Gastroesophageal sphincter (tissue), 4 donors: ENCODE results near the gene SEMA6B. TPM values are rescaled to one million over a fixed set of nuclear protein-coding genes. Genes with fewer than 3 reads are reported as not detected.
A peak's percentile ranks its signal among the peaks of the same experiment; 100 is the strongest.

Experiments
- ATAC-seq: fragments of 150-250 bp; one replicate; pipeline ENCODE4 v1.9.1; 2016; ENCODE audit warnings: mild to moderate bottlenecking, moderate library complexity
- H3K27ac ChIP-seq, 4 donors: fragments of 200-600 bp; sonication (generic) in 3 of 4; 1 replicate in 3 of 4; 2 replicates in 1 of 4; pipeline ENCODE4 v1.5.1; 2016 to 2019
- H3K27me3 ChIP-seq: fragments of 200-600 bp; sonication (generic); one replicate; pipeline ENCODE4 v1.5.1; 2019
- H3K36me3 ChIP-seq, 2 donors: fragments of 200-600 bp; sonication (generic); one replicate each; pipeline ENCODE4 v1.5.1; 2019; ENCODE audit warnings: control low read depth in 1 of 2
- H3K4me1 ChIP-seq, 3 donors: fragments of 200-600 bp; sonication (generic); 1 replicate in 2 of 3; 2 replicates in 1 of 3; pipeline ENCODE4 v1.5.1; 2016 to 2019; ENCODE audit warnings: control low read depth in 2 of 3
- H3K4me3 ChIP-seq, 2 donors: fragments of 200-600 bp; sonication (generic); one replicate each; pipeline ENCODE4 v1.5.1; 2019; ENCODE audit warnings: mild to moderate bottlenecking in 1 of 2, moderate library complexity in 1 of 2
- H3K9me3 ChIP-seq, 3 donors: fragments of 200-600 bp; sonication (generic); one replicate each; pipeline ENCODE4 v1.5.1; 2017 to 2019; ENCODE audit warnings: control low read depth in 2 of 3
- EP300 ChIP-seq: sonication (generic); formaldehyde crosslinking; IDR thresholded peaks from one replicate; pipeline ENCODE4 v1.6.1; 2017; ENCODE audit warnings: antibody characterized with exemption, mild to moderate bottlenecking
- POLR2A ChIP-seq, 2 donors: fragments of 450-650 bp; IDR thresholded peaks; one replicate each; pipeline ENCODE4 v1.6.1; 2017; ENCODE audit warnings: antibody characterized with exemption in 2 of 2, mild to moderate bottlenecking in 2 of 2, moderate library complexity in 1 of 2
- POLR2AphosphoS5 ChIP-seq: sonication (generic); formaldehyde crosslinking; IDR thresholded peaks from one replicate; pipeline ENCODE4 v1.6.1; 2017; ENCODE audit warnings: antibody characterized with exemption
- WGBS, 2 donors: methylation state at CpG; one replicate each; pipeline ENCODE4 v1.1.5; 2018; ENCODE audit warnings: low coverage in 1 of 2; 5-methylcytosine and 5-hydroxymethylcytosine counted together
- total RNA-seq, 4 donors: library from RNA; depleted of rRNA; stranded (reverse); fragments of >200 nt; gene quantifications; one replicate each; pipeline ENCODE4 v1.1.0, GENCODE V29; 2016
- TF ChIP-seq, protein P1 (sequence below), 4 experiments: fragments of 200-600 bp in 2 of 4; fragments of 450-650 bp in 2 of 4; sonication (generic) in 1 of 4; IDR thresholded peaks; one replicate each; pipeline ENCODE4 v1.5.1; 2017 to 2019; ENCODE audit warnings: antibody characterized with exemption in 4 of 4, mild to moderate bottlenecking in 2 of 4, moderate library complexity in 2 of 4

Gene SEMA6B, protein sequence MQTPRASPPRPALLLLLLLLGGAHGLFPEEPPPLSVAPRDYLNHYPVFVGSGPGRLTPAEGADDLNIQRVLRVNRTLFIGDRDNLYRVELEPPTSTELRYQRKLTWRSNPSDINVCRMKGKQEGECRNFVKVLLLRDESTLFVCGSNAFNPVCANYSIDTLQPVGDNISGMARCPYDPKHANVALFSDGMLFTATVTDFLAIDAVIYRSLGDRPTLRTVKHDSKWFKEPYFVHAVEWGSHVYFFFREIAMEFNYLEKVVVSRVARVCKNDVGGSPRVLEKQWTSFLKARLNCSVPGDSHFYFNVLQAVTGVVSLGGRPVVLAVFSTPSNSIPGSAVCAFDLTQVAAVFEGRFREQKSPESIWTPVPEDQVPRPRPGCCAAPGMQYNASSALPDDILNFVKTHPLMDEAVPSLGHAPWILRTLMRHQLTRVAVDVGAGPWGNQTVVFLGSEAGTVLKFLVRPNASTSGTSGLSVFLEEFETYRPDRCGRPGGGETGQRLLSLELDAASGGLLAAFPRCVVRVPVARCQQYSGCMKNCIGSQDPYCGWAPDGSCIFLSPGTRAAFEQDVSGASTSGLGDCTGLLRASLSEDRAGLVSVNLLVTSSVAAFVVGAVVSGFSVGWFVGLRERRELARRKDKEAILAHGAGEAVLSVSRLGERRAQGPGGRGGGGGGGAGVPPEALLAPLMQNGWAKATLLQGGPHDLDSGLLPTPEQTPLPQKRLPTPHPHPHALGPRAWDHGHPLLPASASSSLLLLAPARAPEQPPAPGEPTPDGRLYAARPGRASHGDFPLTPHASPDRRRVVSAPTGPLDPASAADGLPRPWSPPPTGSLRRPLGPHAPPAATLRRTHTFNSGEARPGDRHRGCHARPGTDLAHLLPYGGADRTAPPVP
- 10 to 100 TPM in 1 of 4 donors, 1 to 10 TPM in 3; 2.0 to 12.4 (median 7.3) TPM for total RNA-seq

DNA sequence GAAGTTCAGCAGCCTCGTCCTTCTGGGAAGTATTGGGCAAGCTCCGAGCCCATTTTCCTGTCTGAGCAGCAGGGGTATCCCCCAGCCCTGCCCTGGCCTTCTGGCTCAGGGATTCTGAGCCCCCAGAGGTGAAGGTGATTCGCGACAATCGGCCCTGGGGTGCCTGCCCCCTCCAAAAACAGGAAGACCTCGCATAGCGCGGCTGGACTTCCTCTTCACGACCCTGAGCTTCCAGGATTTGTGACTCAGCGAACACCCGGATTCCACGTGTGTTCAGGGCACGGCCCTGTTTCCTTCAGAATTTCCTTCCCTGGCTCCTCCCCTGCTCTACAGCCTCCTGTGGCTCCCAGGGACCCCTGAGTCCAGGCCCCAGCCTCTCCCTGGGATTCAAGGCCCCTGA is at the start of gene SEMA6B:
TSS of gene SEMA6B (minus strand) at position 116 of the 400 bp plus-strand sequence. CDS start 1,227 bp downstream, outside the sequence.
- WGBS, 2 donors = 73% methylated on average over 4 of the region's 13 CpGs; no CpG with 5 or more reads in 1 of the 2 donors

DNA sequence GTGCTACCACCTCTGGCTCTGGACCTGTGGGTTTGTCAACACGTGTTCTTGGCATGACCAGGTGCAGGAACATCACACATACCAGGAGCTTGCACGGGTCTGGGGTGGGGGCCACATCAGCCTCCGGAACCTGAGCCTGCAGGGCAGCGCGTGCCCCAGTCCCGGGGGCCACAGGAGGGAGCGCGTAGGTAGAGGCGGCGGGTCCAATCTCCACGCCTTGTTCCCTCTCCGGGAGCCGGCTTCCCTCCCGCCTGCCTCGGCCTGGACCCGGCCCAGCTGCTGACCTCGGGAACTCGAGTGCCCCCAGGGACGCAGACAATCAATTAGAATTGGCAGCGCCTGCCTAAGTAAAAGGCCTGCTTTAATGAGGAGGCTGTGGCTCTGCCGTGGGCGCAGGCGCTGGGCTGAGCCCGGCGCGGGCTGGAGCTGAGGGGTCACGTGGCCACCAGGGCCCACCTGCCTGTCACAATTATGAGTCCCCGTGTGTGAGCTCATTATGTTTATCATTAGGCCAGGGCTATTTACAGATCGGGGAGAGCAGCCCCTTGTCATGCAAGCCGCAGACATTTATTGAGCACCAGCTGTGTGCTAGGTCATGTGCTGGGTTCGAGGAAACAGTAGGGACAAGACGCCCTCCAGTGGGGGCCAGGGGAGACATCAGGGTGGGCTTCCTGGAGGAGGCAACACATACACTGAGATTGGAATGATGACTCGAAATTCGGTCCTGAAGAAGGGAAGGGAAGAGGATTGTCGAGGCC is 47.6 kb upstream of the SEMA6B start:
- no peak overlapping the region for H3K27ac ChIP-seq
- no peaks in the 10 kb centered on the region for H3K36me3 ChIP-seq
- peaks cover 0 to 15% (median 4%) of the 10 kb centered on the region in 3 donors for H3K4me1 ChIP-seq
- no peaks in the 10 kb centered on the region for H3K9me3 ChIP-seq
- no peak for TF ChIP-seq EP300
- no peak for TF ChIP-seq POLR2A (IDR thresholded peaks at IDR 0.05)
- TF ChIP-seq, protein P1, sequence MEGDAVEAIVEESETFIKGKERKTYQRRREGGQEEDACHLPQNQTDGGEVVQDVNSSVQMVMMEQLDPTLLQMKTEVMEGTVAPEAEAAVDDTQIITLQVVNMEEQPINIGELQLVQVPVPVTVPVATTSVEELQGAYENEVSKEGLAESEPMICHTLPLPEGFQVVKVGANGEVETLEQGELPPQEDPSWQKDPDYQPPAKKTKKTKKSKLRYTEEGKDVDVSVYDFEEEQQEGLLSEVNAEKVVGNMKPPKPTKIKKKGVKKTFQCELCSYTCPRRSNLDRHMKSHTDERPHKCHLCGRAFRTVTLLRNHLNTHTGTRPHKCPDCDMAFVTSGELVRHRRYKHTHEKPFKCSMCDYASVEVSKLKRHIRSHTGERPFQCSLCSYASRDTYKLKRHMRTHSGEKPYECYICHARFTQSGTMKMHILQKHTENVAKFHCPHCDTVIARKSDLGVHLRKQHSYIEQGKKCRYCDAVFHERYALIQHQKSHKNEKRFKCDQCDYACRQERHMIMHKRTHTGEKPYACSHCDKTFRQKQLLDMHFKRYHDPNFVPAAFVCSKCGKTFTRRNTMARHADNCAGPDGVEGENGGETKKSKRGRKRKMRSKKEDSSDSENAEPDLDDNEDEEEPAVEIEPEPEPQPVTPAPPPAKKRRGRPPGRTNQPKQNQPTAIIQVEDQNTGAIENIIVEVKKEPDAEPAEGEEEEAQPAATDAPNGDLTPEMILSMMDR (IDR thresholded peaks at IDR 0.05) = no peak
- TF ChIP-seq POLR2AphosphoS5 = no peak
- peaks cover 74% of the 10 kb centered on the region for H3K27me3 ChIP-seq
- H3K4me3 ChIP-seq = peak overlapping the region in 1 of 2 donors; percentile 6
- WGBS, 2 donors = 40 to 65% methylated on average over 2 to 5 of the region's 35 CpGs
- no peak for ATAC-seq

More for the DNA sequence above, at the start of gene SEMA6B:
- Histone ChIP-seq H3K4me3 (peak within 1 kb of the TSS in 1 of 2 donors; percentile 43), H3K27me3 (peaks cover 6% of the 10 kb centered on the region), H3K36me3 (no peaks in the 10 kb centered on the region), H3K9me3 (no peaks in the 10 kb centered on the region), H3K4me1 (peaks cover 0 to 6% (median 3%) of the 10 kb centered on the region in 3 donors), H3K27ac (peak within 1 kb of the TSS in 3 of 4 donors; percentile 54 to 66 (median 62))
- ATAC-seq = peak; percentile 65
- TF ChIP-seq POLR2AphosphoS5 (peak; percentile 65), EP300 (no peak), POLR2A (IDR thresholded peaks at IDR 0.05) (no peak)
- TF ChIP-seq, protein P1 (IDR thresholded peaks at IDR 0.05) = no peak

GRCh38 chr19:4606181-4606580 is 46.7 kb upstream of the SEMA6B start:
- Histone ChIP-seq H3K27me3 (peaks cover 78% of the 10 kb centered on the region), H3K27ac (no peak overlapping the region), H3K9me3 (no peaks in the 10 kb centered on the region), H3K4me1 (peaks cover 0 to 15% (median 4%) of the 10 kb centered on the region in 3 donors), H3K36me3 (no peaks in the 10 kb centered on the region), H3K4me3 (no peak overlapping the region)
- WGBS, 2 donors = 63 to 81% methylated on average over 2 to 4 of the region's 5 CpGs
- no peak for ATAC-seq
- no peak for TF ChIP-seq POLR2A (IDR thresholded peaks at IDR 0.05)
- no peak for TF ChIP-seq EP300
- TF ChIP-seq, protein P1 (IDR thresholded peaks at IDR 0.05) = no peak
- TF ChIP-seq POLR2AphosphoS5 = no peak

- no peak for ATAC-seq
- H3K4me3 ChIP-seq = no peak overlapping the region
- no peaks in the 10 kb centered on the region for H3K36me3 ChIP-seq
- no peaks in the 10 kb centered on the region for H3K9me3 ChIP-seq
- H3K27ac ChIP-seq = no peak overlapping the region
- WGBS, 2 donors = 72 to 83% methylated on average over 2 to 6 of the region's 6 CpGs
- TF ChIP-seq, protein P1 (IDR thresholded peaks at IDR 0.05) = no peak
- TF ChIP-seq EP300 (no peak), POLR2AphosphoS5 (no peak), POLR2A (IDR thresholded peaks at IDR 0.05) (no peak)
- peaks cover 0 to 10% (median 4%) of the 10 kb centered on the region in 3 donors for H3K4me1 ChIP-seq
- peaks cover 83% of the 10 kb centered on the region for H3K27me3 ChIP-seq
Measured at GRCh38 chr19:4604912-4605311, 45.4 kb upstream of the SEMA6B start.
